ENCODE measurements around the gene COMT.

GRCh38 chr22:19982991-19983578, 41.5 kb downstream of the COMT start:
- TF ChIP-seq POLR2AphosphoS5 (IDR thresholded peaks at IDR 0.05; ENCODE audit: low read depth): no peak
- TF ChIP-seq CTCF (IDR thresholded peaks at IDR 0.05; ENCODE audit: insufficient read depth, low read length): no peak
- TF ChIP-seq REST (IDR thresholded peaks at IDR 0.05; ENCODE audit: insufficient replicate concordance, low read depth): no peak

Data from HL-60 (cell line).